ENCODE measurements around the gene LGALS12. TPM values are rescaled to one million over a fixed set of nuclear protein-coding genes. Genes with fewer than 3 reads are reported as not detected.

Gene LGALS12
- total RNA-seq, 1 donor from 2014 or later: not detected

Other genes starting within 250 kb of the LGALS12 start
- gene SLC22A9, start 136.3 kb upstream of the LGALS12 start, total RNA-seq: under 0.01 TPM
- 1.5 TPM for gene PLAAT5, start 14.9 kb upstream of the LGALS12 start, total RNA-seq
- gene PLAAT4, start 30.7 kb downstream of the LGALS12 start, total RNA-seq: 3.0 TPM
- gene PLAAT2, start 57.3 kb downstream of the LGALS12 start, total RNA-seq: 0.25 TPM
- 3.7 TPM for gene PLAAT3, start 108.3 kb downstream of the LGALS12 start, total RNA-seq
- gene ATL3, start 165.3 kb downstream of the LGALS12 start, total RNA-seq: 15.0 TPM
- gene RTN3, start 175.4 kb downstream of the LGALS12 start, total RNA-seq: 250 TPM

All from temporal lobe (tissue), 1 donor.